ENCODE data around the gene DGCR6.
"Not testable (repeated sequence)": the region's sequence is repeated elsewhere in the genome, so short reads cannot be mapped to it uniquely, and the experiment has no call there.

- not testable (repeated sequence) for TF ChIP-seq CTCF (conservative IDR thresholded peaks at IDR 0.05; ENCODE audit: low read depth, low read length); RFX5 (IDR thresholded peaks at IDR 0.05; ENCODE audit: low read depth, low read length); USF2 (IDR thresholded peaks at IDR 0.05; ENCODE audit: low read depth, low read length); CEBPB (IDR thresholded peaks at IDR 0.05; ENCODE audit: low read depth, low read length); CHD1 (IDR thresholded peaks at IDR 0.05; ENCODE audit: low read depth, low read length); BHLHE40 (IDR thresholded peaks at IDR 0.05; ENCODE audit: low read depth, low read length); MAZ (IDR thresholded peaks at IDR 0.05; ENCODE audit: borderline replicate concordance, low read depth, low read length); POLR2A (IDR thresholded peaks at IDR 0.05; ENCODE audit: low read depth, low read length); SMC3 (IDR thresholded peaks at IDR 0.05; ENCODE audit: low read depth, low read length)
Measured at GRCh38 chr22:18947105-18947504, 41.0 kb downstream of the DGCR6 start.
